A549 (cell line): ENCODE results near the gene KCNIP4. TPM values are rescaled to one million over a fixed set of nuclear protein-coding genes. Genes with fewer than 3 reads are reported as not detected.

ENCODE experiments used
- ATAC-seq, 2 experiments: fragments of 200-7000 bp in 1 of 2; fragments of >200 bp in 1 of 2; cut with Nextera tagmentation in 1 of 2; cut with Tn5 transposase in 1 of 2; 3 replicates each; pipeline versions ENCODE4 v1.8.0 to v1.9.1; 2018 to 2020; ENCODE audit warnings: mild to moderate bottlenecking in 1 of 2, moderate library complexity in 1 of 2
- CTCF ChIA-PET: fragments of 300-600 bp; sonication (Branson Sonifier 250); formaldehyde crosslinking; extraction: SDS; loops from one replicate; lab custom pipeline; 2021; ENCODE audit warnings: antibody characterized with exemption, inconsistent platforms; lab: Yijun Ruan, JAX
- POLR2A ChIA-PET: fragments of 350-600 bp; formaldehyde crosslinking; extraction: SDS; loops from one replicate; lab custom pipeline; 2021; ENCODE audit warnings: antibody characterized with exemption, inconsistent platforms; lab: Yijun Ruan, JAX
- DNase-seq, 2 experiments: peaks; one replicate each; pipeline versions ENCODE4 v3.0.0 to v3.0.0-alpha.2; 2011 to 2016; ENCODE audit warnings: low read depth in 1 of 2, low spot score in 1 of 2
- FAIRE-seq: peaks from 2 replicates; lab custom pipeline; 2011; peaks lifted over from hg19 to GRCh38; lab: Jason Lieb, UNC
- H3K27ac ChIP-seq, 2 experiments: fragments of >200 bp; sonication (Bioruptor Twin); formaldehyde crosslinking; 3 replicates each; pipeline ENCODE4 v1.5.1; 2016 to 2017
- H3K4me1 ChIP-seq: fragments of >200 bp; sonication (Bioruptor Twin); formaldehyde crosslinking; 3 replicates; pipeline ENCODE4 v1.6.1; 2016
- H3K4me2 ChIP-seq: fragments of >200 bp; sonication (Bioruptor Twin); formaldehyde crosslinking; 3 replicates; pipeline ENCODE4 v1.6.1; 2016
- H3K4me3 ChIP-seq: fragments of >200 bp; sonication (Bioruptor Twin); formaldehyde crosslinking; 3 replicates; pipeline ENCODE4 v1.5.1; 2016
- H3K9me3 ChIP-seq: fragments of >200 bp; sonication (Bioruptor Twin); formaldehyde crosslinking; 3 replicates; pipeline ENCODE4 v1.6.1; 2016
- ATOH8 ChIP-seq: fragments of 250-450 bp; sonication (Bioruptor Pico); IDR thresholded peaks from 2 replicates; pipeline ENCODE4 v1.5.0; 2020; ENCODE audit warnings: low read depth, mild to moderate bottlenecking, moderate library complexity
- BHLHE40 ChIP-seq: IDR thresholded peaks from 2 replicates; pipeline ENCODE4 v1.6.1; 2012; ENCODE audit warnings: low read depth, low read length, inconsistent platforms
- CBX2 ChIP-seq: fragments of 200-600 bp; sonication (generic); IDR thresholded peaks from 2 replicates; pipeline ENCODE4 v1.6.1; 2016; ENCODE audit warnings: low read depth, mild to moderate bottlenecking, borderline replicate concordance
- CBX8 ChIP-seq: fragments of 200-600 bp; sonication (generic); IDR thresholded peaks from 2 replicates; pipeline ENCODE4 v1.6.1; 2016
- CEBPB ChIP-seq, 2 experiments: fragments of >200 bp in 1 of 2; sonication (Bioruptor Twin) in 1 of 2; formaldehyde crosslinking in 1 of 2; IDR thresholded peaks; 2 replicates each; pipeline ENCODE4 v1.6.1; 2012 to 2016
- CHD2 ChIP-seq: fragments of 150-350 bp; IDR thresholded peaks from 2 replicates; pipeline ENCODE4 v1.6.1; 2014; ENCODE audit warnings: low read length; ENCODE audit not compliant: partially characterized antibody
- CHD4 ChIP-seq: fragments of 200-600 bp; sonication (generic); IDR thresholded peaks from 2 replicates; pipeline ENCODE4 v1.6.1; 2016; ENCODE audit warnings: antibody characterized with exemption, mild to moderate bottlenecking, borderline replicate concordance
- EHF ChIP-seq: fragments of 250-450 bp; sonication (Bioruptor Pico); IDR thresholded peaks from 2 replicates; pipeline ENCODE4 v1.5.0; 2020; ENCODE audit warnings: mild to moderate bottlenecking
- FOXS1 ChIP-seq: fragments of 250-450 bp; sonication (Bioruptor Pico); IDR thresholded peaks from 2 replicates; pipeline ENCODE4 v1.5.0; 2020; ENCODE audit warnings: mild to moderate bottlenecking, moderate library complexity
- HOXA7 ChIP-seq: fragments of 250-450 bp; sonication (Bioruptor Pico); IDR thresholded peaks from 2 replicates; pipeline ENCODE4 v1.5.0; 2020; ENCODE audit warnings: mild to moderate bottlenecking, moderate library complexity
- JUN ChIP-seq, 2 experiments: fragments of >200 bp; sonication (Bioruptor Twin); formaldehyde crosslinking; IDR thresholded peaks; 2 replicates in 1 of 2; 3 replicates in 1 of 2; pipeline ENCODE4 v1.6.1; 2016 to 2017
- KDM1A ChIP-seq: fragments of 200-600 bp; sonication (generic); IDR thresholded peaks from 2 replicates; pipeline ENCODE4 v1.6.1; 2016; ENCODE audit warnings: low read depth, mild to moderate bottlenecking
- MAFK ChIP-seq: fragments of 450-650 bp; IDR thresholded peaks from 2 replicates; pipeline ENCODE4 v1.6.1; 2014; ENCODE audit not compliant: partially characterized antibody
- MAX ChIP-seq: IDR thresholded peaks from 2 replicates; pipeline ENCODE4 v1.6.1; 2012
- NFE2L2 ChIP-seq: fragments of 150-350 bp; conservative IDR thresholded peaks from 2 replicates; pipeline ENCODE4 v1.6.1; 2014; ENCODE audit warnings: low read length
- NPAS2 ChIP-seq: fragments of 250-450 bp; sonication (Bioruptor Pico); IDR thresholded peaks from 2 replicates; pipeline ENCODE4 v1.8.0; 2022; ENCODE audit warnings: mild to moderate bottlenecking, moderate library complexity, borderline replicate concordance
- PHF8 ChIP-seq: fragments of 200-600 bp; sonication (generic); IDR thresholded peaks from 2 replicates; pipeline ENCODE4 v1.6.1; 2016; ENCODE audit warnings: low read depth, mild to moderate bottlenecking, antibody characterized with exemption, moderate library complexity, borderline replicate concordance
- POLR2A ChIP-seq: IDR thresholded peaks from 2 replicates; pipeline ENCODE4 v1.6.1; 2012; ENCODE audit warnings: mild to moderate bottlenecking, low read length
- POLR2AphosphoS2 ChIP-seq: conservative IDR thresholded peaks from 2 replicates; pipeline ENCODE4 v1.6.1; 2012; ENCODE audit warnings: low read length, improper control_type of control experiment, inconsistent platforms
- REST ChIP-seq: fragments of 200-600 bp; sonication (generic); IDR thresholded peaks from 2 replicates; pipeline ENCODE4 v1.6.1; 2016; ENCODE audit warnings: antibody characterized with exemption, mild to moderate bottlenecking, moderate library complexity
- RFX5 ChIP-seq: fragments of 450-650 bp; IDR thresholded peaks from 2 replicates; pipeline ENCODE4 v1.7.1; 2014; ENCODE audit warnings: antibody characterized with exemption, mild to moderate bottlenecking, moderate library complexity
- RNF2 ChIP-seq: fragments of 200-600 bp; sonication (generic); IDR thresholded peaks from 2 replicates; pipeline ENCODE4 v1.6.1; 2016; ENCODE audit warnings: low read depth, mild to moderate bottlenecking, antibody characterized with exemption, moderate library complexity, borderline replicate concordance
- ZC3H11A ChIP-seq: fragments of 450-650 bp; IDR thresholded peaks from 2 replicates; pipeline ENCODE4 v1.6.1; 2014; ENCODE audit warnings: antibody characterized with exemption, mild to moderate bottlenecking
- ZSCAN20 ChIP-seq: fragments of 250-450 bp; sonication (Bioruptor Pico); IDR thresholded peaks from 2 replicates; pipeline ENCODE4 v1.8.0; 2022; ENCODE audit warnings: mild to moderate bottlenecking, moderate library complexity
- WGBS: methylation state at CpG from one replicate; pipeline ENCODE4 v1.1.6; 2017; ENCODE audit errors: missing lambda C conversion rate; 5-methylcytosine and 5-hydroxymethylcytosine counted together
- polyA plus RNA-seq, 4 experiments: library from polyadenylated mRNA; depleted of rRNA in 3 of 4; stranded (reverse); fragments of >200 nt; fragmentation: RNase III in 1 of 4; extraction: RNeasy Plus Mini Kit Qiagen cat#74134 plus additional on column Dnase treatment in 1 of 4; gene quantifications; 2 replicates in 3 of 4; 3 replicates in 1 of 4; pipeline ENCODE4 v1.2.3, GENCODE V29; 2011 to 2017
- TF ChIP-seq, protein P1 (sequence below): IDR thresholded peaks from 2 replicates; pipeline ENCODE4 v1.6.1; 2012
- TF ChIP-seq, protein P2 (sequence below): fragments of >200 bp; sonication (Bioruptor Twin); formaldehyde crosslinking; IDR thresholded peaks from 3 replicates; pipeline ENCODE4 v1.6.1; 2016
- TF ChIP-seq, protein P3 (sequence below): fragments of >200 bp; sonication (Bioruptor Twin); formaldehyde crosslinking; IDR thresholded peaks from 3 replicates; pipeline ENCODE4 v1.5.1; 2016

The KCNIP4 gene
- polyA plus RNA-seq, 2 of the 4 experiments (the other 2 are of a cell fraction): not detected

GRCh38 chr4:21450331-21450730, 498.2 kb downstream of the KCNIP4 start:
- H3K4me1 ChIP-seq: no peaks in the 10 kb centered on the region
- TF ChIP-seq NFE2L2: no peak
- TF ChIP-seq CHD4: no peak
- no peak for TF ChIP-seq KDM1A
- TF ChIP-seq CBX2: no peak
- TF ChIP-seq MAX: no peak
- no peak for TF ChIP-seq JUN (IDR thresholded peaks at IDR 0.05)
- no peak for TF ChIP-seq MAFK
- TF ChIP-seq NPAS2 (CRISPR knock-in tag): no peak
- no peak for TF ChIP-seq FOXS1
- no peak for TF ChIP-seq PHF8
- no peak overlapping the region for H3K4me3 ChIP-seq
- no peak for DNase-seq
- no peak for FAIRE-seq
- H3K27ac ChIP-seq: no peak overlapping the region
- CTCF ChIA-PET: no interaction called here
- POLR2A ChIA-PET: no interaction called here
- H3K4me2 ChIP-seq: no peak overlapping the region
- 39% methylated on average over 4 of the region's 4 CpGs for WGBS
- no peaks in the 10 kb centered on the region for H3K9me3 ChIP-seq
- no peak for ATAC-seq

DNA sequence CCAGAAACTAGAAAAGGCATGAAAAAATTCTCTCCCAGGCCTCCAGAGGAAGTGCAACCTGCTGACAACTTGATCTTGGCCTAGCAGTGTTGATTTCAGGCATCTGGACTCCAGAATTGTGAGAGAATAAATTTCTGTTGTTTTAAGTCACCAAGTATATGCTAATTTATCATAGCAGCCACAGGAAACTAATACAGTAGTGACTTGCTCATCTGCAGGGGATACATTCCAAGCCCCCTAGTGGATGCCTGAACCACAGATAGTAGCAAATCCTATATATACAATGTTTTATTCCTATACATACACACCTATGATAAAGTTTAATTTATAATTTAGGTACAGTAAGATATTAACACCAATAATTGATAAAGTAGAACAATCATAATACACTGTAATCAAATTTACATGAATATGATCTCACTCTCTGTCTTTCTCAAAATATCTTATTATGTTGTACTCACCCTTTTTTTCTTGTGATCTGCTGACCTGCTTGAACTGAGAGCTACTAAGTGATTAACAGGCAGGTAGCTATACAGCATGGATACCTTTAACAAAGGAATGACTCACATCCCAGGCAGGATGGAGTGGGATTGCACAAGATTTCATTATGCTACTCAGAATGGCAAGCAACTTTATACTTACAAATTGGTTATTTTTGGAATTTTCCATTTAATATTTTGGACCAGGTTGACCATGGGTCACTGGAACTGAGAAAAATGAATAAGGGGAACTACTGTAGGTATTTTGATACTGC, 501.1 kb downstream of the KCNIP4 start:
- TF ChIP-seq, protein P1, sequence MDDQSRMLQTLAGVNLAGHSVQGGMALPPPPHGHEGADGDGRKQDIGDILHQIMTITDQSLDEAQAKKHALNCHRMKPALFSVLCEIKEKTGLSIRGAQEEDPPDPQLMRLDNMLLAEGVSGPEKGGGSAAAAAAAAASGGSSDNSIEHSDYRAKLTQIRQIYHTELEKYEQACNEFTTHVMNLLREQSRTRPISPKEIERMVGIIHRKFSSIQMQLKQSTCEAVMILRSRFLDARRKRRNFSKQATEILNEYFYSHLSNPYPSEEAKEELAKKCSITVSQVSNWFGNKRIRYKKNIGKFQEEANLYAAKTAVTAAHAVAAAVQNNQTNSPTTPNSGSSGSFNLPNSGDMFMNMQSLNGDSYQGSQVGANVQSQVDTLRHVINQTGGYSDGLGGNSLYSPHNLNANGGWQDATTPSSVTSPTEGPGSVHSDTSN: no peak
- TF ChIP-seq, protein P2, sequence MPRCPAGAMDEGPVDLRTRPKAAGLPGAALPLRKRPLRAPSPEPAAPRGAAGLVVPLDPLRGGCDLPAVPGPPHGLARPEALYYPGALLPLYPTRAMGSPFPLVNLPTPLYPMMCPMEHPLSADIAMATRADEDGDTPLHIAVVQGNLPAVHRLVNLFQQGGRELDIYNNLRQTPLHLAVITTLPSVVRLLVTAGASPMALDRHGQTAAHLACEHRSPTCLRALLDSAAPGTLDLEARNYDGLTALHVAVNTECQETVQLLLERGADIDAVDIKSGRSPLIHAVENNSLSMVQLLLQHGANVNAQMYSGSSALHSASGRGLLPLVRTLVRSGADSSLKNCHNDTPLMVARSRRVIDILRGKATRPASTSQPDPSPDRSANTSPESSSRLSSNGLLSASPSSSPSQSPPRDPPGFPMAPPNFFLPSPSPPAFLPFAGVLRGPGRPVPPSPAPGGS: no peak
- TF ChIP-seq CEBPB (IDR thresholded peaks at IDR 0.05): no peak
- no peak for TF ChIP-seq ZC3H11A
- no peak for TF ChIP-seq EHF
- no peak for TF ChIP-seq RFX5
- no peak for TF ChIP-seq CBX8
- no peak for TF ChIP-seq CHD2
- TF ChIP-seq CBX2: no peak
- no peak for TF ChIP-seq RNF2
- no peak for TF ChIP-seq FOXS1
- no peak for TF ChIP-seq HOXA7
- no peak for TF ChIP-seq CHD4
- TF ChIP-seq POLR2A: no peak
- no peak for TF ChIP-seq ZSCAN20 (CRISPR knock-in tag)
- no peak for TF ChIP-seq BHLHE40
- TF ChIP-seq, all 56 proteins: peak for 0
- POLR2A ChIA-PET: no interaction called here
- ATAC-seq: no peak

GRCh38 chr4:21420166-21420565, 528.4 kb downstream of the KCNIP4 start:
- CTCF ChIA-PET: no interaction called here
- Histone ChIP-seq H3K4me3 (no peak overlapping the region), H3K4me1 (no peaks in the 10 kb centered on the region), H3K9me3 (no peaks in the 10 kb centered on the region), H3K4me2 (no peak overlapping the region), H3K27ac (no peak overlapping the region)
- ATAC-seq (no peak), DNase-seq (no peak), FAIRE-seq (no peak)
- WGBS: 4% methylated on average over 2 of the region's 2 CpGs
- POLR2A ChIA-PET: no interaction called here
- TF ChIP-seq, protein P3, sequence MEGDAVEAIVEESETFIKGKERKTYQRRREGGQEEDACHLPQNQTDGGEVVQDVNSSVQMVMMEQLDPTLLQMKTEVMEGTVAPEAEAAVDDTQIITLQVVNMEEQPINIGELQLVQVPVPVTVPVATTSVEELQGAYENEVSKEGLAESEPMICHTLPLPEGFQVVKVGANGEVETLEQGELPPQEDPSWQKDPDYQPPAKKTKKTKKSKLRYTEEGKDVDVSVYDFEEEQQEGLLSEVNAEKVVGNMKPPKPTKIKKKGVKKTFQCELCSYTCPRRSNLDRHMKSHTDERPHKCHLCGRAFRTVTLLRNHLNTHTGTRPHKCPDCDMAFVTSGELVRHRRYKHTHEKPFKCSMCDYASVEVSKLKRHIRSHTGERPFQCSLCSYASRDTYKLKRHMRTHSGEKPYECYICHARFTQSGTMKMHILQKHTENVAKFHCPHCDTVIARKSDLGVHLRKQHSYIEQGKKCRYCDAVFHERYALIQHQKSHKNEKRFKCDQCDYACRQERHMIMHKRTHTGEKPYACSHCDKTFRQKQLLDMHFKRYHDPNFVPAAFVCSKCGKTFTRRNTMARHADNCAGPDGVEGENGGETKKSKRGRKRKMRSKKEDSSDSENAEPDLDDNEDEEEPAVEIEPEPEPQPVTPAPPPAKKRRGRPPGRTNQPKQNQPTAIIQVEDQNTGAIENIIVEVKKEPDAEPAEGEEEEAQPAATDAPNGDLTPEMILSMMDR: no peak
- no peak for TF ChIP-seq REST
- no peak for TF ChIP-seq POLR2AphosphoS2
- no peak for TF ChIP-seq ZSCAN20 (CRISPR knock-in tag)
- no peak for TF ChIP-seq CBX8
- TF ChIP-seq ATOH8: no peak

More for the DNA sequence above, 501.1 kb downstream of the KCNIP4 start:
- FAIRE-seq (no peak), DNase-seq (no peak)
- Histone ChIP-seq H3K4me2 (no peak overlapping the region), H3K4me3 (no peak overlapping the region), H3K9me3 (no peaks in the 10 kb centered on the region), H3K4me1 (no peaks in the 10 kb centered on the region), H3K27ac (no peak overlapping the region)
- CTCF ChIA-PET: interaction anchor here (1.6 kb wide), 1 partner anchor 10 kb away, joined by 3 read pairs; no protein-coding TSS in a partner anchor
